Measurements from ENCODE around the gene RPL5. TPM values are rescaled to one million over a fixed set of nuclear protein-coding genes. Genes with fewer than 3 reads are reported as not detected.

Gene RPL5
- total RNA-seq, 2 donors from 2014 or later: 792 to 927 TPM

DNA sequence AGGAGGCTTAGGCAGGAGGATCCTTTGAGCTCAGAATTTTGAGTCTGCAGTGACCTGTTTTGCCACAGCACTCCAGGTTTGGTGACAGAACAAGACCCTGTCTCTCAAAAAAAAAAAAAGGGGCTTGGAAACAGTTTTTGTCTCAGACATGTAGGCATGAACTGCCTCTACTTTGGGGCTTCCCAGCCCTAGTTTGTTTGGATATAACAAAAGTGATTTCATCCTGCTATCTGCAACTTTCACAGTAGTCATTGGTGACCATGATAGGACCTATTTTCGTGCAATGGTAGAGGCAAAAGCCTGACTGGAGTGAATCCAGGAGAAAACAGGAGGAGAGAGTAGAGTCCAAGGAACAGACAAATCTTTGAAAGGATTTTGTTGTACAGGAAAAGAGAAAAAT lies 26.6 kb upstream of the RPL5 start:
- ATAC-seq (ENCODE audit: insufficient number of reproducible peaks, low FRiP score, low read depth) (no peak), DNase-seq (ENCODE audit: low spot score) (no peak)
- Histone ChIP-seq H3K4me1 (ENCODE audit: control insufficient read depth in 1 of 2, low read depth in 2 of 2) (peaks cover 7 to 8% of the 10 kb centered on the region in 2 donors), H3K9me3 (no peaks in the 10 kb centered on the region), H3K36me3 (no peaks in the 10 kb centered on the region), H3K27me3 (replicated peaks; ENCODE audit: insufficient read depth) (no peaks in the 10 kb centered on the region), H3K27ac (peak overlapping the region; percentile 23 to 61), H3K4me3 (peak overlapping the region; percentile 28)
- TF ChIP-seq, protein P1, sequence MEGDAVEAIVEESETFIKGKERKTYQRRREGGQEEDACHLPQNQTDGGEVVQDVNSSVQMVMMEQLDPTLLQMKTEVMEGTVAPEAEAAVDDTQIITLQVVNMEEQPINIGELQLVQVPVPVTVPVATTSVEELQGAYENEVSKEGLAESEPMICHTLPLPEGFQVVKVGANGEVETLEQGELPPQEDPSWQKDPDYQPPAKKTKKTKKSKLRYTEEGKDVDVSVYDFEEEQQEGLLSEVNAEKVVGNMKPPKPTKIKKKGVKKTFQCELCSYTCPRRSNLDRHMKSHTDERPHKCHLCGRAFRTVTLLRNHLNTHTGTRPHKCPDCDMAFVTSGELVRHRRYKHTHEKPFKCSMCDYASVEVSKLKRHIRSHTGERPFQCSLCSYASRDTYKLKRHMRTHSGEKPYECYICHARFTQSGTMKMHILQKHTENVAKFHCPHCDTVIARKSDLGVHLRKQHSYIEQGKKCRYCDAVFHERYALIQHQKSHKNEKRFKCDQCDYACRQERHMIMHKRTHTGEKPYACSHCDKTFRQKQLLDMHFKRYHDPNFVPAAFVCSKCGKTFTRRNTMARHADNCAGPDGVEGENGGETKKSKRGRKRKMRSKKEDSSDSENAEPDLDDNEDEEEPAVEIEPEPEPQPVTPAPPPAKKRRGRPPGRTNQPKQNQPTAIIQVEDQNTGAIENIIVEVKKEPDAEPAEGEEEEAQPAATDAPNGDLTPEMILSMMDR (IDR thresholded peaks at IDR 0.05): no peak

DNA sequence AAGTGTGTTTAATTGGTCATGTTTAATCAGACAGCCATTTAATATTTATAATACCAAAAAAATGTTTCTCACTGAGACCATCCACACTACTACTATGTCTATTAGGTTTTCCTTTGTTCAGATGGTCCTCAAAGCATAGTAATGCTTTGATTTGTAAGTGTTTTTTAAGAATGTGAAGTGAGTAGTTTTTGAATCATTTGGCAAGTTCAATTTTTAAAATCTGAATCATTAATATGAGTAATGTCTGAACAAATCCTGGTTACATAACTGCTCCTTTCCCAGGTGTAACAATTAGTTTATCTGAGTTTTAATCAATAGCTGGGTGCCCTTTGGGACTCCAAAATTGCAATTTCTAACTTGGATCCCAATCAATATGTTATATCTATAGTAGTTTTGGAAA lies 23.5 kb upstream of the RPL5 start:
- Histone ChIP-seq H3K27me3 (replicated peaks; ENCODE audit: insufficient read depth) (no peaks in the 10 kb centered on the region), H3K27ac (no peak overlapping the region), H3K4me1 (ENCODE audit: control insufficient read depth in 1 of 2, low read depth in 2 of 2) (peaks cover 4 to 7% of the 10 kb centered on the region in 2 donors), H3K4me3 (no peak overlapping the region), H3K36me3 (no peaks in the 10 kb centered on the region), H3K9me3 (no peaks in the 10 kb centered on the region)
- DNase-seq (ENCODE audit: low spot score) (no peak), ATAC-seq (ENCODE audit: insufficient number of reproducible peaks, low FRiP score, low read depth) (no peak)
- TF ChIP-seq, protein P1 (IDR thresholded peaks at IDR 0.05): no peak

DNA sequence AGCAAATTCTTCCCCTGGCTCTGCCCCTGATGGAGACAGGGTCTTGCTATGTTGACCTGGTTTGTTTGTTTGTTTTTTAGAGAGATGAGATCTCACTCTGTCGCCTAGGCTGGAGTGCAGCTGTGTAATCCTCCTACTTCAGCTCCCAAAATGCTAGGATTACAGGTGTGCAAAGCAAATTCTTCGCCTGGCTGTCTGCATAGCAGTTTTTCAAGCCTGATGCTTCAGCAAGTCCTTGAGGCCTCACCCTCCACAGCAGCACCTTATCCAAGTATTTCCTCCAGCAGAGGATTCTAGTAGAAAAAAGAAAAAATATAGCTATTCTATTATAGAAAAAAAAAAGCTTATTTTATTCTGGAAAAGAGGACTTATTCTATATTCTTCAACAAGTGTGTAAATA lies 15.1 kb upstream of the RPL5 start:
- Histone ChIP-seq H3K4me3 (no peak overlapping the region), H3K27me3 (replicated peaks; ENCODE audit: insufficient read depth) (no peaks in the 10 kb centered on the region), H3K9me3 (no peaks in the 10 kb centered on the region), H3K4me1 (ENCODE audit: control insufficient read depth in 1 of 2, low read depth in 2 of 2) (no peaks in the 10 kb centered on the region), H3K36me3 (no peaks in the 10 kb centered on the region), H3K27ac (no peak overlapping the region)
- TF ChIP-seq, protein P1 (IDR thresholded peaks at IDR 0.05): no peak
- DNase-seq (ENCODE audit: low spot score): no peak
- no peak for ATAC-seq (ENCODE audit: insufficient number of reproducible peaks, low FRiP score, low read depth)

DNA sequence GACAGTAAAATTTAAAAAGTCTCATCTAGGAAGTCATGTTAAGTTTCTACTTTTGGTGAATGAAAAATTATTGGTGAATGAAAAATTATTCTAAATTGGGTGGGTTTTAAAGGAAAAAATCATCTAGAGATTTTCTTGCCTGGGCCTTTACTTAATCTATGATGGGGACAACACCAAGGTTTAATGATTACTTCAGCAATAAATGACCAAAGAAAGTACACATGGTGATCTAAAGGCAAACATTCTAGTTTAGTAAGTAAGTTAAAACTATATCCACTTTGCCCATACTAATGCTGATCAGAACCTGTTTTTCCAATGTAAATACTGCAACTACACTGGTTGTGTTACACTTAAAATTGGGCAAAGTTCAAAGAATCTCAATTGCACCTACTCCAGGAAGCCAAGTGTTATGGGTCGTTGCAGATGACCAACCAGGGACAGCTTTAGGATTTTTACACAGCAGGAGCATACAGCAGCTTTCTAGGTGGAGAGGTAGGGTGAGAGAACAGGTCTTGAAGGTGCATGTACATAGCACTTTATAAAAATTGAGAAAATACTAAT lies 14.6 kb upstream of the RPL5 start:
- no peaks in the 10 kb centered on the region for H3K4me1 ChIP-seq (ENCODE audit: control insufficient read depth in 1 of 2, low read depth in 2 of 2)
- TF ChIP-seq, protein P1 (IDR thresholded peaks at IDR 0.05): no peak
- no peak for ATAC-seq (ENCODE audit: insufficient number of reproducible peaks, low FRiP score, low read depth)

DNA sequence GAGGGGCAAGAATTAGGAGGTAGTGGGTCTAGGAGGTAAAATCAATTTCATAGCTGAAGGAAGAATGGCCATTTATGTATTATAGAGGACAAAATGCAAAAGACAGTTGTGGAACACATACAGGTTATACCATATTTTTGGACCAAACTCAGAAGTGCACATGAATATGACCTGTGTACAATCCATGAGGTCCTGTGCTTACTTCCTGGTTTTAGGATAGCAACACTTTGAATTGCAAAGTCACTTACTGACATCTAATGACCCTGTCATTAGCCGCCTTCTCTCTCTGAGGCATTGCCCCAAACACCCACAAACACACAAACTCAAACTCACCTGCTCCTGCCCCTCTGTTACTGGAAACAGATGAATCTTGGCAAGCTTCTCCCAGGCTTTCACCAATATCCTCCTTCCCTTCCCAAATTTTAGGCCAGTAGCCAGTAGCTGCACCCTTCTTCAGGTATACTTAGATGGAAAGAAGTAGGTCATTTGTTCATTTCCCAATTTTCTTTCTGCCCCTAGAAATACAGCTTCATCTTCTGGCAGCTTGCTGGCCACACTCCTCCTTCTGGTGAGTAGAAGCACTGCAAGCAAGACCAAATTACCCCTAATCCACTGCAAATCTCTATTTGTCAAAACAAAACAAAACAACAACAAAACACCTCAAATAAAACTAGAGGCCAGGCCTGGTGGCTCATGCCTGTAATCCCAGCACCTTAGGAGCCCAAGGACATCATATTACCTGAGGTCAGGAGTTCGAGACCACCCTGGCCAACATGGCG lies 13.7 kb upstream of the RPL5 start:
- no peak for DNase-seq (ENCODE audit: low spot score)
- no peaks in the 10 kb centered on the region for H3K36me3 ChIP-seq
- H3K27ac ChIP-seq: no peak overlapping the region
- no peaks in the 10 kb centered on the region for H3K9me3 ChIP-seq
- TF ChIP-seq, protein P1 (IDR thresholded peaks at IDR 0.05): peak; percentile 58
- no peaks in the 10 kb centered on the region for H3K27me3 ChIP-seq (replicated peaks; ENCODE audit: insufficient read depth)
- H3K4me1 ChIP-seq (ENCODE audit: control insufficient read depth in 1 of 2, low read depth in 2 of 2): no peaks in the 10 kb centered on the region
- no peak for ATAC-seq (ENCODE audit: insufficient number of reproducible peaks, low FRiP score, low read depth)
- no peak overlapping the region for H3K4me3 ChIP-seq

More for the DNA sequence above, 14.6 kb upstream of the RPL5 start:
- no peaks in the 10 kb centered on the region for H3K36me3 ChIP-seq
- DNase-seq (ENCODE audit: low spot score): no peak
- no peak overlapping the region for H3K4me3 ChIP-seq
- H3K9me3 ChIP-seq: no peaks in the 10 kb centered on the region
- H3K27me3 ChIP-seq (replicated peaks; ENCODE audit: insufficient read depth): no peaks in the 10 kb centered on the region
- H3K27ac ChIP-seq: no peak overlapping the region

Data from thoracic aorta (tissue), 2 donors.